ENCODE measurements around the gene NARF. TPM values are rescaled to one million over a fixed set of nuclear protein-coding genes. Genes with fewer than 3 reads are reported as not detected.
A peak's percentile ranks its signal among the peaks of the same experiment; 100 is the strongest.

Gene NARF
- total RNA-seq, 6 experiments from 2014 or later = 9.3 to 48.6 (median 21.8) TPM

- intact Hi-C loops (cut with DNase I) = no loop called here
- Histone ChIP-seq H3K27me3 (no peaks in the 10 kb centered on the region), H3K4me3 (no peak overlapping the region), H3K4me1 (peaks cover 0 to 31% (median 11%) of the 10 kb centered on the region in 4 donors), H3K27ac (no peak overlapping the region), H3K36me3 (peaks cover 0 to 2% (median 0%) of the 10 kb centered on the region in 4 donors), H3K9me3 (no peaks in the 10 kb centered on the region)
- DNase-seq (peak in 1 of 3 donors; percentile 27), ATAC-seq (peak in 1 of 4 donors; percentile 8)
- no peak for TF ChIP-seq POLR2A (IDR thresholded peaks at IDR 0.05)
- TF ChIP-seq CTCF (IDR thresholded peaks at IDR 0.05) = no peak
- WGBS (ENCODE audit: insufficient coverage, low coverage, low lambda C conversion rate, missing lambda C conversion rate) = 84% methylated on average over 8 of the region's 17 CpGs
Observed at GRCh38 chr17:82440991-82441627, 17.4 kb upstream of the NARF start.

- no peak overlapping the region for H3K27ac ChIP-seq
- DNase-seq (peak in 1 of 3 donors; percentile 29), ATAC-seq (no peak)
- 67% methylated on average over 3 of the region's 27 CpGs for WGBS (ENCODE audit: insufficient coverage, low coverage, low lambda C conversion rate, missing lambda C conversion rate)
- H3K4me1 ChIP-seq = peaks cover 0 to 30% (median 14%) of the 10 kb centered on the region in 4 donors
- H3K27me3 ChIP-seq = no peaks in the 10 kb centered on the region
- intact Hi-C loops (cut with DNase I) = no loop called here
- H3K36me3 ChIP-seq = peaks cover 0 to 2% (median 0%) of the 10 kb centered on the region in 4 donors
- no peaks in the 10 kb centered on the region for H3K9me3 ChIP-seq
- TF ChIP-seq CTCF (IDR thresholded peaks at IDR 0.05) = no peak
- TF ChIP-seq POLR2A (IDR thresholded peaks at IDR 0.05) = no peak
- no peak overlapping the region for H3K4me3 ChIP-seq
Observed at GRCh38 chr17:82441691-82442487, 16.7 kb upstream of the NARF start.

GRCh38 chr17:82442643-82443464 is 15.7 kb upstream of the NARF start:
- Histone ChIP-seq H3K4me3 (no peak overlapping the region), H3K36me3 (peaks cover 0 to 2% (median 0%) of the 10 kb centered on the region in 4 donors), H3K27me3 (no peaks in the 10 kb centered on the region), H3K4me1 (peaks cover 0 to 30% (median 14%) of the 10 kb centered on the region in 4 donors), H3K27ac (no peak overlapping the region), H3K9me3 (no peaks in the 10 kb centered on the region)
- peak in 2 of 3 donors; percentile 27 to 52 for DNase-seq
- ATAC-seq = no peak
- 76% methylated on average over 10 of the region's 28 CpGs for WGBS (ENCODE audit: insufficient coverage, low coverage, low lambda C conversion rate, missing lambda C conversion rate)
- intact Hi-C loops (cut with DNase I) = no loop called here
- no peak for TF ChIP-seq POLR2A (IDR thresholded peaks at IDR 0.05)
- no peak for TF ChIP-seq CTCF (IDR thresholded peaks at IDR 0.05)

- Histone ChIP-seq H3K27me3 (no peaks in the 10 kb centered on the region), H3K9me3 (no peaks in the 10 kb centered on the region), H3K36me3 (peaks cover 0 to 2% (median 0%) of the 10 kb centered on the region in 4 donors), H3K27ac (peak overlapping the region in 1 of 3 donors; percentile 8), H3K4me1 (peaks cover 0 to 30% (median 14%) of the 10 kb centered on the region in 4 donors), H3K4me3 (peak overlapping the region in 1 of 3 donors; percentile 18)
- no peak for TF ChIP-seq CTCF (IDR thresholded peaks at IDR 0.05)
- no peak for TF ChIP-seq POLR2A (IDR thresholded peaks at IDR 0.05)
- 5% methylated on average over 4 of the region's 40 CpGs for WGBS (ENCODE audit: insufficient coverage, low coverage, low lambda C conversion rate, missing lambda C conversion rate)
- intact Hi-C loops (cut with DNase I) = no loop called here
- DNase-seq = peak; percentile 86 to 94 (median 89)
- peak; percentile 50 to 72 (median 66) for ATAC-seq
Observed at GRCh38 chr17:82443465-82444283, 14.9 kb upstream of the NARF start.
